GM18909 (cell line): ENCODE measurements around the gene SLC17A4.

ENCODE experiments used
- ATAC-seq: cut with Tn5 transposase; IDR thresholded peaks from one replicate; pipeline ENCODE4 v1.9.1; 2021; ENCODE audit warnings: mild to moderate bottlenecking; ENCODE audit not compliant: unreplicated experiment, poor library complexity

Gene SLC17A4

GRCh38 chr6:25754535-25754934 is at the start of gene SLC17A4:
TSS of gene SLC17A4 (plus strand) at chr6:25754742. CDS start at chr6:25761963, 7,221 bp downstream.
- no peak for ATAC-seq

- no peak for ATAC-seq
These were observed 48.1 kb upstream of the SLC17A4 start for GRCh38 chr6:25706314-25707014.

- no peak for ATAC-seq
These were observed 44.8 kb upstream of the SLC17A4 start for GRCh38 chr6:25709761-25710160.

- ATAC-seq = no peak
These were observed 44.3 kb upstream of the SLC17A4 start for GRCh38 chr6:25710287-25710686.

GRCh38 chr6:25713824-25714223 is 40.7 kb upstream of the SLC17A4 start:
- no peak for ATAC-seq

- no peak for ATAC-seq
These were observed 39.8 kb upstream of the SLC17A4 start for GRCh38 chr6:25714765-25715164.

- no peak for ATAC-seq
These were observed 38.7 kb upstream of the SLC17A4 start for GRCh38 chr6:25715794-25716193.

GRCh38 chr6:25717866-25718740 is 36.4 kb upstream of the SLC17A4 start:
- ATAC-seq = no peak

- ATAC-seq = no peak
These were observed 28.2 kb upstream of the SLC17A4 start for GRCh38 chr6:25726122-25726911.

GRCh38 chr6:25727028-25727427 is 27.5 kb upstream of the SLC17A4 start:
- no peak for ATAC-seq

- no peak for ATAC-seq
These were observed 23.6 kb upstream of the SLC17A4 start for GRCh38 chr6:25730907-25731306.

- no peak for ATAC-seq
These were observed 22.8 kb upstream of the SLC17A4 start for GRCh38 chr6:25731721-25732120.

GRCh38 chr6:25732468-25733198 is 21.9 kb upstream of the SLC17A4 start:
- ATAC-seq = no peak

GRCh38 chr6:25735261-25735660 is 19.3 kb upstream of the SLC17A4 start:
- no peak for ATAC-seq

GRCh38 chr6:25743868-25744267 is 10.7 kb upstream of the SLC17A4 start:
- no peak for ATAC-seq

GRCh38 chr6:25745836-25746235 is 8.7 kb upstream of the SLC17A4 start:
- ATAC-seq = no peak

- ATAC-seq = no peak
These were observed 7.6 kb upstream of the SLC17A4 start for GRCh38 chr6:25746968-25747367.

- no peak for ATAC-seq
These were observed 7.1 kb upstream of the SLC17A4 start for GRCh38 chr6:25747477-25747876.

GRCh38 chr6:25748049-25748448 is 6.5 kb upstream of the SLC17A4 start:
- no peak for ATAC-seq
